ENCODE data around the gene ATP6V0C. TPM values are rescaled to one million over a fixed set of nuclear protein-coding genes. Genes with fewer than 3 reads are reported as not detected.
A peak's percentile ranks its signal among the peaks of the same experiment; 100 is the strongest.

ATP6V0C gene
- total RNA-seq, 2 donors from 2014 or later, result 176 to 180 TPM

- no peaks in the 10 kb centered on the region for H3K27me3 Mint-ChIP-seq (ENCODE audit: insufficient read depth)
- no peaks in the 10 kb centered on the region for H3K9me3 ChIP-seq (ENCODE audit: control insufficient read depth, low read length)
- peaks cover 20% of the 10 kb centered on the region for H3K4me1 ChIP-seq (ENCODE audit: control insufficient read depth, insufficient read depth, low read length)
- no peaks in the 10 kb centered on the region for H3K27me3 ChIP-seq (ENCODE audit: control insufficient read depth, insufficient read depth, low read length, poor library complexity, severe bottlenecking)
- H3K9me3 Mint-ChIP-seq, result no peaks in the 10 kb centered on the region
- DNase-seq, result peak; percentile 47
- no peak overlapping the region for H3K4me3 ChIP-seq (ENCODE audit: low read length)
- no peak overlapping the region for H3K27ac ChIP-seq (ENCODE audit: low read depth, low read length)
- peaks cover 44% of the 10 kb centered on the region for H3K4me1 Mint-ChIP-seq
- peak overlapping the region; percentile 88 for H3K4me3 Mint-ChIP-seq
- TF ChIP-seq CTCF (conservative IDR thresholded peaks at IDR 0.05), result no peak
- H3K36me3 Mint-ChIP-seq (ENCODE audit: low read depth), result peaks cover 22% of the 10 kb centered on the region
- H3K9ac ChIP-seq (ENCODE audit: extremely low read depth, low read length, poor library complexity, severe bottlenecking), result peak overlapping the region; percentile 4
- H3K27ac Mint-ChIP-seq, result peak overlapping the region; percentile 96
- WGBS, 2 experiments (ENCODE audit: insufficient coverage in 1 of 2, insufficient read length in 1 of 2), result 83 to 92% methylated on average over 11 of the region's 11 CpGs
- H3K36me3 ChIP-seq (ENCODE audit: control insufficient read depth, insufficient read depth, low read length), result peaks cover 24% of the 10 kb centered on the region
Measured at GRCh38 chr16:2516391-2517240, 2.9 kb downstream of the ATP6V0C start.

GRCh38 chr16:2517954-2518605, 4.3 kb downstream of the ATP6V0C start:
- H3K36me3 ChIP-seq (ENCODE audit: control insufficient read depth, insufficient read depth, low read length), result peaks cover 32% of the 10 kb centered on the region
- H3K4me3 ChIP-seq (ENCODE audit: low read length), result no peak overlapping the region
- no peak overlapping the region for H3K27ac ChIP-seq (ENCODE audit: low read depth, low read length)
- WGBS, 2 experiments (ENCODE audit: insufficient coverage in 1 of 2, insufficient read length in 1 of 2), result 94 to 97% methylated on average over 9 to 12 of the region's 12 CpGs
- TF ChIP-seq CTCF (conservative IDR thresholded peaks at IDR 0.05), result no peak
- Mint-ChIP-seq H3K4me1 (peaks cover 30% of the 10 kb centered on the region), H3K9me3 (no peaks in the 10 kb centered on the region), H3K27ac (peak overlapping the region; percentile 66), H3K36me3 (ENCODE audit: low read depth) (peaks cover 25% of the 10 kb centered on the region), H3K4me3 (no peak overlapping the region), H3K27me3 (ENCODE audit: insufficient read depth) (no peaks in the 10 kb centered on the region)
- H3K9ac ChIP-seq (ENCODE audit: extremely low read depth, low read length, poor library complexity, severe bottlenecking), result no peak overlapping the region
- no peaks in the 10 kb centered on the region for H3K9me3 ChIP-seq (ENCODE audit: control insufficient read depth, low read length)
- no peak for DNase-seq
- no peaks in the 10 kb centered on the region for H3K27me3 ChIP-seq (ENCODE audit: control insufficient read depth, insufficient read depth, low read length, poor library complexity, severe bottlenecking)
- H3K4me1 ChIP-seq (ENCODE audit: control insufficient read depth, insufficient read depth, low read length), result peaks cover 13% of the 10 kb centered on the region

DNA sequence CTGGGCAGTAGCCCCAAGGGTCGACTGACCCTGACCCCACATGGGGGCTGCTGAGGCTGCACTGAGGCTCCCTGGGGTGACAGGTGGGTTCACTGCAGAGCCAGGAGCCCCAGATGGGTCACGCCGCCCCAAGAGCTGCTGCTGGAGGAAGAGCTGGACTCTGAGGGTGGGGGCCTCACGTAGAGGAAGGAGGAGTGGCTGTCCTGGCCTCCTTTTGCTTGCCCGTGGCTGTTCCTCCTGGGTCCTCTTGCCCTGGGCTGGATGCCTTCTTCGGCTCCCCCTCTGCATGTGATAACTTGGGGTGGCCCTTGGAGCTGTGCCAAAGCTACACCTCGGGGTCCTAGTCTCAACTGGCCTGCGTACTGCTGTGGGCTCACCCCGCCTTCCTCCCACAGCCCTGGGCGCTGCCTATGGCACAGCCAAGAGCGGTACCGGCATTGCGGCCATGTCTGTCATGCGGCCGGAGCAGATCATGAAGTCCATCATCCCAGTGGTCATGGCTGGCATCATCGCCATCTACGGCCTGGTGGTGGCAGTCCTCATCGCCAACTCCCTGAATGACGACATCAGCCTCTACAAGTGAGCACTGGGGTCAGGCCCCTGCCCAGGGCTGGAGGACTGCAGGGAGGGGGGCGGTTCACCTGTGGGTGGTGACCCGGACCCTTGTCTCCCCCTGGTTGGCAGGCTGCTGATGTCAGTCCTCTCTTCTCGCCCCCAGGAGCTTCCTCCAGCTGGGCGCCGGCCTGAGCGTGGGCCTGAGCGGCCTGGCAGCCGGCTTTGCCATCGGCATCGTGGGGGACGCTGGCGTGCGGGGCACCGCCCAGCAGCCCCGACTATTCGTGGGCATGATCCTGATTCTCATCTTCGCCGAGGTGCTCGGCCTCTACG, 5.3 kb downstream of the ATP6V0C start:
- H3K36me3 Mint-ChIP-seq (ENCODE audit: low read depth), result peaks cover 33% of the 10 kb centered on the region
- Histone ChIP-seq H3K27me3 (ENCODE audit: control insufficient read depth, insufficient read depth, low read length, poor library complexity, severe bottlenecking) (no peaks in the 10 kb centered on the region), H3K36me3 (ENCODE audit: control insufficient read depth, insufficient read depth, low read length) (peaks cover 42% of the 10 kb centered on the region), H3K9ac (ENCODE audit: extremely low read depth, low read length, poor library complexity, severe bottlenecking) (no peak overlapping the region), H3K9me3 (ENCODE audit: control insufficient read depth, low read length) (no peaks in the 10 kb centered on the region), H3K4me3 (ENCODE audit: low read length) (no peak overlapping the region), H3K4me1 (ENCODE audit: control insufficient read depth, insufficient read depth, low read length) (peaks cover 12% of the 10 kb centered on the region), H3K27ac (ENCODE audit: low read depth, low read length) (peak overlapping the region; percentile 44)
- H3K4me3 Mint-ChIP-seq, result peak overlapping the region; percentile 73
- WGBS, 2 experiments (ENCODE audit: insufficient coverage in 1 of 2, insufficient read length in 1 of 2), result 94 to 97% methylated on average over 27 to 39 of the region's 39 CpGs
- DNase-seq, result no peak
- peaks cover 29% of the 10 kb centered on the region for H3K4me1 Mint-ChIP-seq
- H3K9me3 Mint-ChIP-seq, result no peaks in the 10 kb centered on the region
- TF ChIP-seq CTCF (conservative IDR thresholded peaks at IDR 0.05), result no peak
- H3K27ac Mint-ChIP-seq, result peak overlapping the region; percentile 94
- H3K27me3 Mint-ChIP-seq (ENCODE audit: insufficient read depth), result no peaks in the 10 kb centered on the region

Data from endodermal cell (in vitro differentiated cells).